Effector memory CD4-positive, alpha-beta T cell (primary cell): ENCODE data around the gene VSIR.

ENCODE experiments used
- DNase-seq, 3 donors: peaks; one replicate each; pipeline ENCODE4 v3.0.0-alpha.2; 2020
- H3K27ac ChIP-seq: 2 replicates; pipeline ENCODE4 v1.7.0; 2013; ENCODE audit warnings: mild to moderate bottlenecking, low read length, moderate library complexity; ENCODE audit not compliant: insufficient read depth, poor library complexity, severe bottlenecking
- H3K27me3 ChIP-seq: replicated peaks from 2 replicates; pipeline ENCODE4 v1.7.0; 2013; ENCODE audit warnings: mild to moderate bottlenecking, low read length; ENCODE audit not compliant: insufficient read depth, control insufficient read depth, poor library complexity, severe bottlenecking
- H3K36me3 ChIP-seq: 2 replicates; pipeline ENCODE4 v1.7.0; 2013; ENCODE audit warnings: mild to moderate bottlenecking, low read length, moderate library complexity; ENCODE audit not compliant: control insufficient read depth, insufficient read depth
- H3K4me1 ChIP-seq: 2 replicates; pipeline ENCODE4 v1.7.0; 2013; ENCODE audit warnings: low read length, mild to moderate bottlenecking; ENCODE audit not compliant: control insufficient read depth, insufficient read depth, poor library complexity, severe bottlenecking
- H3K4me3 ChIP-seq: 2 replicates; pipeline ENCODE4 v1.7.0; 2013; ENCODE audit warnings: low read length, low read depth, mild to moderate bottlenecking; ENCODE audit not compliant: insufficient read depth, poor library complexity, severe bottlenecking
- H3K9me3 ChIP-seq: 2 replicates; pipeline ENCODE4 v1.7.0; 2013; ENCODE audit warnings: mild to moderate bottlenecking, low read length, moderate library complexity; ENCODE audit not compliant: control insufficient read depth

Gene VSIR

DNA sequence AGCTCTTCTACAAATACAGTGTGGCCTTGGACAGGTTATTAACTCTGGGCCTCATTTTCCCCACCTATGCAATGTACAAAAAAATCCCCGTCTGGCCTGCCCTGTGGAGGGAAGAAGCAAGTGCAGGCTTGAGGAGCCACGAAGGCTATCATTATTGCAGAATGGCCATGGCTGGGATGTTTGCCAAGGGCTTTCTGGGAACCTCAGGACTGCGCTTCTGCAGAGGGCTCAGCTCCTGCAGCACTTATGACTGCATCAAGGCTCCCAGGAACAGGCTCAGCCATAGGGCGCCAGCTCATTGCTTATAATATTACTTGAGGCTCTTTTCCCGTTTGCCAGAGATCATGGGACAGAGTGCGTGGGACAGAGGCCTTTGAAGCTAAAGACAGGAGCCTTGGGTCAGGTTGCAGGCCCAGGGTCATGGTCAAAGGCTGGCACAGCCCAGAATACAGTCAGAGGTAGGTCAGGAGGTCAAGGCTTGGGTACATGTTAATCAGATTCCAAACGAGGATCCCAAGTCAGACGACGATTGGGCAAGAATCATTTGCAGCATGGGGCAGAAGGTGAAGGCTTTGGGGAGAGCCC lies 33.2 kb downstream of the VSIR start:
- no peak overlapping the region for H3K4me3 ChIP-seq
- no peaks in the 10 kb centered on the region for H3K27me3 ChIP-seq
- DNase-seq: no peak
- peaks cover 87% of the 10 kb centered on the region for H3K4me1 ChIP-seq
- H3K36me3 ChIP-seq: no peaks in the 10 kb centered on the region
- no peak overlapping the region for H3K27ac ChIP-seq
- no peaks in the 10 kb centered on the region for H3K9me3 ChIP-seq

DNA sequence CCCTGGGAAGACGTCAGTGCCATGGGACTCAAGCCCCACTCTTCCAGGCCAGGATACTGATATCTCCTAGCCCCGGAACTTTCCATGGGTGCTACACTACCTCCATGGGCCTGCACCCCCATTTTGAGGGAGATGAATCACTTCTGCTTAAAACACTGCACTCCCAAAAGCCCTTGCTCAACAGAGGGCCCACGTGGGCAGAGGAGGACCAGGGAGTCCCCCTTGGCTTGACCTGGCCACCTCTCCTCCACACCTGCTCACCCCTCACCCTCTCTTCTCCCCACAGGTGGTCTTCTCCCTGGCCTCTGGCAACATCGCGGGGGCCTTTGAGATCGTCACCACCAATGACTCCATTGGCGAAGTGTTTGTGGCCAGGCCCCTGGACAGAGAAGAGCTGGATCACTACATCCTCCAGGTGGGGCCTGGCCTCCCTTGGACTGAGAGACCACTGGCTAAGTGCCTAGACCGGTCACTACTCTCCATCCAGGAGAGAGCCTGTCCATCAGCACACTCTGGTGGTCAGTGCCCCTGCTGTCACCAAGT lies 33.9 kb downstream of the VSIR start:
- Histone ChIP-seq H3K36me3 (no peaks in the 10 kb centered on the region), H3K27ac (no peak overlapping the region), H3K4me1 (peaks cover 87% of the 10 kb centered on the region), H3K9me3 (no peaks in the 10 kb centered on the region), H3K27me3 (no peaks in the 10 kb centered on the region), H3K4me3 (no peak overlapping the region)
- no peak for DNase-seq

DNA sequence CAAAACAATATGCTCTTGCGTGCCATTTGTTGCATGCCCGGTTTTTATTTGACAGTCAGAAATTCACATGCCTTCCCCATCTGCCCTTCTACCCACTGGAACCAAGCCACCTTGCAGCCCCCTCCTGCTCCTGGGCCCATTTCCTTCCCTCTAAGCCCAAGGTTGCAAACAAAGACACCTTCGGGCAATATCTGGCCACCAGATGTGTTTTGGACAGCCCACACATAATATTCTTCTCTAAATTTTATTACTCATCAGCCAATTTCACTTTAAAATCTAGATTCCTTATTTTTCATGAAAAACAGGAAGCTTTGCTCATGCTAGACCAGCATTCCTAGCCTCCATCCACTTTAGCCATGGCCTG lies 35.5 kb downstream of the VSIR start:
- no peaks in the 10 kb centered on the region for H3K27me3 ChIP-seq
- H3K4me3 ChIP-seq: no peak overlapping the region
- peaks cover 86% of the 10 kb centered on the region for H3K4me1 ChIP-seq
- H3K27ac ChIP-seq: no peak overlapping the region
- H3K36me3 ChIP-seq: no peaks in the 10 kb centered on the region
- no peaks in the 10 kb centered on the region for H3K9me3 ChIP-seq
- no peak for DNase-seq

DNA sequence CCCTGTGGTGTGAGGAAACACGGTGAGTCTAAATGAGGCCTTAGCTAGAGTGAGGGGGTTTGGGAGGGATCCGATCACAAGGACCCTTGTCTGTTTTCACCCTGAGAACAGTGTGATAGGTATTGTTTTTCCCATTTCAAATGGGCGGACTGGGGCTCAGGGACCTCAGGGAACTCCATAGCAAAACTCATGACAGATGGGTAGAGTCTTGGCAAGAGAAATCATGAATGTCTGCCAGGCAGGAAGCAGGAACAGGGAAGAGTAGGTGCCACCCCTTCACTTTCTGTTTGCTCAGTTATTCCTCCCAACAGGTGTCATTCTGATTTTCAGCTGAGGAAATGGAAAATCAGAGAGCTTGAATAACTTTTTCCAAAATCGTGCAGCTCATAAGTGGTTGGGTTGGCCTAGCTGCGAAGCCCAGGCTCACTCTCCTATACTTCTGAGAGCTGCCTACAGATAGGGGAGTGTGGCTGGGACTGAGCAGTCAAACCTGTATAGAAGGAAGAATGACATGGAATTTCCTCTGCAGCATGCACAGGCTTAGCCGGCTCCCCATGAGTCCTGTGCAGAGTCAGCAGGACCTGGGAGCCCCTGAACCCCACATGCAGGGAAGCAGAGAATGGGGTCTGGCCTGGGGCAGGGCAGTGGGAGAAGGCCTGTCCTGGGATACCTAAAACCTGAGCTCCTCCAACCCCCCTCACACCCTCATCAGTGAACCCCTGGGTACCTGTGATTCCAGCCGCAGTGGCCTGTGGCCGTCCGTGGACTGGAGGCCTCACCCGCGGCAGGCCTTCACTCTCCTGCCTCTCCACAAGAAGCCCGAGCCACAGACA lies 36.1 kb downstream of the VSIR start:
- no peak for DNase-seq

DNA sequence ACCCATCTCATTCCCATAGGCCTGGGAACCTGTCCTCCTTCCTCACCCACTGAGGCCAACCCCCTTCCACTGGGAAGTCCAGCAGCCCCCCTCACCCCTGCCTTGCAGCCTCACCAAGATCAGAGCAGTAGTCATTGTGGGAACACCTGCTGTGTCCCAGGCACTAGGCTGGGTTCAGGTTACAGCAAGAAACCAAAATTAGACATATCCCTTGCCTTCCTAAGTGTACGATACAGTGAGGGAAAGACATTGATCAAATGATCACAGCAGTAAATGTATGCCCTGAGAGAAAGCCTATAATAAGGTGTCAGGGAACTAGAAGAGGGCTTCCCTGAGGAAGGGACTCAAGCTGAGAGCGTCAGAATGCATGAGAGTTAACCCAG lies 36.8 kb downstream of the VSIR start:
- Histone ChIP-seq H3K9me3 (no peaks in the 10 kb centered on the region), H3K4me3 (no peak overlapping the region), H3K27ac (peak overlapping the region; percentile 69), H3K4me1 (peaks cover 85% of the 10 kb centered on the region), H3K36me3 (no peaks in the 10 kb centered on the region), H3K27me3 (no peaks in the 10 kb centered on the region)
- DNase-seq: no peak

More for the DNA sequence above, 36.1 kb downstream of the VSIR start:
- Histone ChIP-seq H3K4me1 (peaks cover 85% of the 10 kb centered on the region), H3K9me3 (no peaks in the 10 kb centered on the region), H3K27me3 (no peaks in the 10 kb centered on the region), H3K27ac (peak overlapping the region; percentile 69), H3K36me3 (no peaks in the 10 kb centered on the region), H3K4me3 (no peak overlapping the region)

DNA sequence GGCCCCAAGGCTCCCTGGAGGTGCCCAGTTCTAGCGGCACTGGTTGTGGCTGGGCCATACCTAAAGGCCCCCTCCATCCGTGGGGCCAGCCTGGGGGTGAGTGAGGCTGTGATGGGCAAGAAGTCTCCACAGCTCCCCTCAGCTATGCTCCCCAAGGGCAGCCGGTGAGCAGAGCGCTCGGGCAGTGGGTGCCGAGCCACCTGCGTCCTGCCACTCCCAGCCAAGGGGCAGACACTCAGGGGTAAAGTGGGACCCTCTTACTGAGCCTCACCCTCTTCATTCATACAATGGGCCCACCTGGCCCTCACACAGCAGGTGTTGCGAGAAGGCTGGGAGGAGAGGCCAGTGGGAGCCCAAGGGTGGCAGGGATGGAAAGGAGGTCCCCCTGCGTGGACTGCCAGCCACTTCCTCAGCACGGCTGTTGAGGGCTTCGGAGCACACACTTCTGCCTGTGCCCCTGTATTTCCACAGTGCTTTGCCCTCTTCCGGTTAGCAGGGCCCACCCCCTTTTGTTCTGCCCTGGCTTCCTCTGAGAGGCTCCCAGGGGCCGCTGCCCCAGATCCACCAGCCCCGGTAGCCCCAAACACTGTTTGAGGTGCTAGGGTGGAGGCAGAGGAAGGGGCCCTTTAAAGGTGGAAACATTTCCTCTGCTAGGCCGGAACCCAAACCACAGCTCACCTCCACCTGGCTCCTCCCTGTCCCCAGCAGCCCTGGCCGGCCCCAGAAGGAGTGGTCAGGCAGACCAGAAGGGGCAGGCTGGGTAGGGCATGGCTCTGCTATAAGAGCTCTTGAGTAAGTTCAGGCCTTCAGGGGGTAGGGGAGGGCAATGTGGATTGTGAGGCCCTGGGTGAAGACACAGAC lies 37.4 kb downstream of the VSIR start:
- H3K9me3 ChIP-seq: no peaks in the 10 kb centered on the region
- peak overlapping the region; percentile 12 for H3K4me3 ChIP-seq
- peaks cover 86% of the 10 kb centered on the region for H3K4me1 ChIP-seq
- H3K27ac ChIP-seq: peak overlapping the region; percentile 69
- H3K27me3 ChIP-seq: no peaks in the 10 kb centered on the region
- no peaks in the 10 kb centered on the region for H3K36me3 ChIP-seq
- DNase-seq: peak in 2 of 3 donors; percentile 27 to 33

DNA sequence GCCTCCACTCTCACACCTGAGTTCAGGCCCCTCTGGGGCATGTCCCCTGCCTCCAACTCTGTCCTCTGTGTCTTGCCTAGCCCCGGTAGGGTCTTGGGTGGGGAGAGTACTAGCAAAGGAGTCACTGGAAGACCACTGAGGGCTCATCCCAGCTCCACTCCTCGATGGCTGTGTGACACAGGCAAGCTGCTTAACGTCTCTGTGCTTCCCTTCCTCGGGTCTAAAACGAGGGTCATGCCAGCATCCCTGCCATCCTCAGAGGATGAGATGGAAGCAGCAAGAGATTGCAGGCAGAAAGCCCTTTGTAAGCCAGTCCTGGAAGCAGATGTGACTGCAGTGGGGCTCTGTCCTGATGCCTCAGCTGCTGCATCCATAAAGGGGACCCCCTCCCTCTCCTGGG lies 38.5 kb downstream of the VSIR start:
- H3K9me3 ChIP-seq: no peaks in the 10 kb centered on the region
- DNase-seq: no peak
- H3K4me3 ChIP-seq: no peak overlapping the region
- H3K27me3 ChIP-seq: no peaks in the 10 kb centered on the region
- H3K36me3 ChIP-seq: no peaks in the 10 kb centered on the region
- peak overlapping the region; percentile 69 for H3K27ac ChIP-seq
- peaks cover 84% of the 10 kb centered on the region for H3K4me1 ChIP-seq

DNA sequence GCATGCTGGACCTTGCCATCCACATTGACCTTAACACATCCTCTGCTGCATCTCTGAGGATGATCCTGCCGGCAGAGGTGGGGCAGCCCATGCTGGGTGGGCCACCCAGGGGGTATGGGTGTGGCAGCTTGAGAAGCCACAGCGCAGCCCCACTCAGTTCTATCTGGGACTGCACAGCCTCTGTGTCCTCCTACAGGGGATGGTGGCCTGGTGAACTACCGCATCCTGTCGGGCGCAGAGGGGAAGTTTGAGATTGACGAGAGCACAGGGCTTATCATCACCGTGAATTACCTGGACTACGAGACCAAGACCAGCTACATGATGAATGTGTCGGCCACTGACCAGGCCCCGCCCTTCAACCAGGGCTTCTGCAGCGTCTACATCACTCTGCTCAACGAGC lies 41.5 kb downstream of the VSIR start:
- peaks cover 95% of the 10 kb centered on the region for H3K4me1 ChIP-seq
- no peak for DNase-seq
- no peaks in the 10 kb centered on the region for H3K36me3 ChIP-seq

DNA sequence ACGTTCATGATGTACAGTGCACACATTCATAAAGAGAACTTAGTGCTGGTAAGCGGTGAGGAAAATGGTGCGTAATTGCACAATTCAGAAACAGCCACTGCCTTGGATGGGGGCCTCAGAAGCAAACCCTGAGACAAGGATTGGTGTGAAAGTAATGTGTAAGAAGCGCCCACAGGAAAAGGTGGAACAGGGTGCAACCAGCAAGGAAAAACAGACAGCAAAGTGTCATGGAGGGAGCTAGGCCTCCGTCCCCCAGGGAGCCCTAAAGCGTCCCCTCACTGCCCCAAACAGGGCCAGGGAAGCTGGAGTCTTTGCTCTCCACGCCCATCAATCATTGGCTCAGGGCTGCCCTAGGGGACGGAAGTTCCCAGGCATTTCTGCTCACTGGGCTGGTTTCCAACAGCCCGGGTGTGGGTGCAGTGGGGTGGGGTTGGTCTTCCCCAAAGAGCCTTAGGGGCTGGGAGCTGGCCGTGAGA lies 44.1 kb downstream of the VSIR start:
- H3K27ac ChIP-seq: peak overlapping the region; percentile 72
- DNase-seq: no peak

More for the DNA sequence above, 41.5 kb downstream of the VSIR start:
- H3K27ac ChIP-seq: no peak overlapping the region
- no peaks in the 10 kb centered on the region for H3K27me3 ChIP-seq
- no peaks in the 10 kb centered on the region for H3K9me3 ChIP-seq
- H3K4me3 ChIP-seq: no peak overlapping the region

More for the DNA sequence above, 44.1 kb downstream of the VSIR start:
- no peak overlapping the region for H3K4me3 ChIP-seq
- H3K4me1 ChIP-seq: peaks cover 90% of the 10 kb centered on the region
- no peaks in the 10 kb centered on the region for H3K36me3 ChIP-seq
- H3K27me3 ChIP-seq: no peaks in the 10 kb centered on the region
- no peaks in the 10 kb centered on the region for H3K9me3 ChIP-seq
